Keratinocyte (primary cell): ENCODE measurements around the gene CEACAM21. TPM values are rescaled to one million over a fixed set of nuclear protein-coding genes. Genes with fewer than 3 reads are reported as not detected.

Experiments
- DNase-seq: peaks from one replicate; pipeline ENCODE4 v3.0.0-alpha.2; 2011; ENCODE audit warnings: low read depth, missing footprints, low spot score
- FAIRE-seq: peaks from 2 replicates; lab custom pipeline; 2011; peaks lifted over from hg19 to GRCh38; lab: Jason Lieb, UNC
- H2AFZ ChIP-seq: 2 replicates; pipeline ENCODE4 v1.6.0; 2012; ENCODE audit warnings: low read length, control low read depth, inconsistent platforms; ENCODE audit not compliant: control insufficient read depth
- H3K27ac ChIP-seq: 2 replicates; pipeline ENCODE4 v1.5.1; 2011; ENCODE audit warnings: low read length; ENCODE audit not compliant: control insufficient read depth, insufficient read depth
- H3K27me3 ChIP-seq: 3 replicates; pipeline ENCODE4 v1.6.0; 2011; ENCODE audit warnings: low read length; ENCODE audit not compliant: control insufficient read depth, insufficient read depth; ENCODE audit errors: extremely low read depth
- H3K36me3 ChIP-seq, 2 experiments: 2 replicates in 1 of 2; 3 replicates in 1 of 2; pipeline ENCODE4 v1.5.1; 2011; ENCODE audit warnings: low read length in 2 of 2, mild to moderate bottlenecking in 1 of 2; ENCODE audit not compliant: control insufficient read depth in 2 of 2, insufficient read depth in 2 of 2; ENCODE audit errors: extremely low read depth in 1 of 2
- H3K4me1 ChIP-seq: 3 replicates; pipeline ENCODE4 v1.5.1; 2011; ENCODE audit warnings: low read length; ENCODE audit not compliant: control insufficient read depth, insufficient read depth; ENCODE audit errors: extremely low read depth
- H3K4me2 ChIP-seq: 3 replicates; pipeline ENCODE4 v1.6.0; 2011; ENCODE audit warnings: low read depth, low read length; ENCODE audit not compliant: control insufficient read depth, insufficient read depth; ENCODE audit errors: extremely low read depth
- H3K4me3 ChIP-seq, 3 experiments: fragments of 200-600 bp in 1 of 3; sonication (generic) in 1 of 3; 2 replicates in 2 of 3; 3 replicates in 1 of 3; pipeline ENCODE4 v1.5.1; 2011 to 2016; ENCODE audit warnings: low read length in 3 of 3, mild to moderate bottlenecking in 3 of 3, control low read depth in 2 of 3, inconsistent platforms in 1 of 3, low read depth in 1 of 3, mixed read lengths in 1 of 3, mixed run types in 1 of 3, moderate library complexity in 1 of 3; ENCODE audit not compliant: control insufficient read depth in 2 of 3, insufficient read depth in 2 of 3; ENCODE audit errors: extremely low read depth in 1 of 3
- H3K79me2 ChIP-seq: 2 replicates; pipeline ENCODE4 v1.6.0; 2012; ENCODE audit warnings: low read length; ENCODE audit not compliant: control insufficient read depth, insufficient read depth
- H3K9ac ChIP-seq: 3 replicates; pipeline ENCODE4 v1.6.0; 2011; ENCODE audit warnings: low read length; ENCODE audit not compliant: control insufficient read depth, insufficient read depth; ENCODE audit errors: extremely low read depth
- H3K9me1 ChIP-seq: 3 replicates; pipeline ENCODE4 v1.6.0; 2011; ENCODE audit warnings: low read length; ENCODE audit not compliant: control insufficient read depth, insufficient read depth; ENCODE audit errors: extremely low read depth
- H3K9me3 ChIP-seq: 2 replicates; pipeline ENCODE4 v1.5.1; 2012; ENCODE audit warnings: low read depth, low read length; ENCODE audit not compliant: control insufficient read depth
- H4K20me1 ChIP-seq: 3 replicates; pipeline ENCODE4 v1.6.0; 2011; ENCODE audit warnings: low read length; ENCODE audit not compliant: control insufficient read depth, insufficient read depth; ENCODE audit errors: extremely low read depth
- EZH2 ChIP-seq: IDR thresholded peaks from one replicate; pipeline ENCODE4 v1.6.1; 2012; ENCODE audit warnings: inconsistent platforms, mild to moderate bottlenecking, low read length, moderate library complexity
- dilution Hi-C: fragments of 300-500 bp; cut with MboI; formaldehyde crosslinking; loops from one replicate; pipeline ENCODE4 v1.7.0; 2020; ENCODE audit warnings: low sequenced_read_pairs; ENCODE audit not compliant: extremely low pct_ligation_motif_present
- polyA plus RNA-seq, 5 experiments: library from polyadenylated mRNA; depleted of rRNA in 3 of 5; stranded (reverse) in 3 of 5; stranded (forward) in 1 of 5; unstranded in 1 of 5; fragments of >200 nt; gene quantifications; 1 replicate in 1 of 5; 2 replicates in 3 of 5; 3 replicates in 1 of 5; pipeline versions ENCODE4 v1.2.1 to v1.2.3, GENCODE V29; 2011 to 2012; ENCODE audit warnings: missing spikeins in 2 of 5, low read depth in 1 of 5, low replicate concordance in 1 of 5
- TF ChIP-seq, protein P1 (sequence below), 3 experiments: IDR thresholded peaks in 1 of 3; conservative IDR thresholded peaks in 1 of 3; optimal IDR thresholded peaks in 1 of 3; 2 replicates in 2 of 3; 3 replicates in 1 of 3; pipeline versions ENCODE3 to v1.5.1; 2011; ENCODE audit warnings: low read length in 3 of 3, mild to moderate bottlenecking in 3 of 3, moderate library complexity in 2 of 3, control low read depth in 1 of 3, inconsistent platforms in 1 of 3; ENCODE audit not compliant: insufficient read depth in 2 of 3; ENCODE audit errors: extremely low read depth in 1 of 3

The CEACAM21 gene
- polyA plus RNA-seq, 1 donor (not counting 4 experiments of a cell fraction or from before 2014, with no cell fraction given), result not detected

DNA sequence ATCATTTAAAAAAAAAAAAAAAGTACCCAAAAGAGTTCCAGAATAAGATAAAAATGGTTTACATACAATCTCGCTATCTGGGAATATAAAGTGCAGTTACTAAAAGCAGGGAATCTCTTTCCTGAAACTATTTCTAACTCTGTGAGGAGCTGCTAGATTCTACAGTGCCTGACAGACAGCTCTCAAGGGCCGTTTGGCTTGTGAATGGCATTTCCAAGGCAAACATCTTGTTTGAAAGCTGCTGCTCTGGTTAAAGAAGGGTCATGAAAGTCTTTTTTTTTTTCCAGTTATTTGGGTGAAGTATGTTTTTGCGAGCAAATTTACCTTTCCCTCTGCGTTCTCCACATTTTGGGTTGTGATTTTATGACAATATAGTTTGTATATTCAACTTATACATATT is 29.0 kb upstream of the CEACAM21 start:
- H4K20me1 ChIP-seq, result no peaks in the 10 kb centered on the region
- FAIRE-seq, result no peak
- dilution Hi-C loops, result no loop called here

DNA sequence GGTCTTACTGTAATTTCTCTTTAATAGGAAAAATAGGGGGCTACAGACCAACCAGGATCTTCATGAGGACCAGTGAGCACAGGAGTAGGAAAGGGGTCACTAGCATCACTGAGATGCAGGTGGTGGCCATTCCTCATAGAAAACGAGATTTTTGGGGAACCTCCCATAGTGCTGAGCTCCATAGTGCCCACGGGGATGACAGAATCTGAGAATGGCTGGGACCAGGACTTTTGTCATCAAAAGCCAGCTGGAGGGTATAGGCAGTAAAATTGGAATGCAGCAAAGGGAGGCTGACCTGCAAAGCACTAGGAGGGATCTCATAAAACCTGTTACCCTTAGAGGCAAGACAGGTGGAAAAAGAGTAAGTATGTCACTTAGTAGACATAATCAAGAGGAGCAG is 28.4 kb upstream of the CEACAM21 start:
- Histone ChIP-seq H3K36me3 (no peaks in the 10 kb centered on the region), H3K27ac (no peak overlapping the region), H3K9ac (no peak overlapping the region), H4K20me1 (no peaks in the 10 kb centered on the region), H3K4me2 (no peak overlapping the region), H3K9me1 (no peaks in the 10 kb centered on the region), H3K27me3 (peaks cover 10% of the 10 kb centered on the region), H3K79me2 (no peaks in the 10 kb centered on the region), H2AFZ (no peak overlapping the region), H3K9me3 (no peaks in the 10 kb centered on the region), H3K4me1 (no peaks in the 10 kb centered on the region), H3K4me3 (no peak overlapping the region)
- no peak for FAIRE-seq
- no peak for DNase-seq
- TF ChIP-seq EZH2, result no peak
- TF ChIP-seq, protein P1, sequence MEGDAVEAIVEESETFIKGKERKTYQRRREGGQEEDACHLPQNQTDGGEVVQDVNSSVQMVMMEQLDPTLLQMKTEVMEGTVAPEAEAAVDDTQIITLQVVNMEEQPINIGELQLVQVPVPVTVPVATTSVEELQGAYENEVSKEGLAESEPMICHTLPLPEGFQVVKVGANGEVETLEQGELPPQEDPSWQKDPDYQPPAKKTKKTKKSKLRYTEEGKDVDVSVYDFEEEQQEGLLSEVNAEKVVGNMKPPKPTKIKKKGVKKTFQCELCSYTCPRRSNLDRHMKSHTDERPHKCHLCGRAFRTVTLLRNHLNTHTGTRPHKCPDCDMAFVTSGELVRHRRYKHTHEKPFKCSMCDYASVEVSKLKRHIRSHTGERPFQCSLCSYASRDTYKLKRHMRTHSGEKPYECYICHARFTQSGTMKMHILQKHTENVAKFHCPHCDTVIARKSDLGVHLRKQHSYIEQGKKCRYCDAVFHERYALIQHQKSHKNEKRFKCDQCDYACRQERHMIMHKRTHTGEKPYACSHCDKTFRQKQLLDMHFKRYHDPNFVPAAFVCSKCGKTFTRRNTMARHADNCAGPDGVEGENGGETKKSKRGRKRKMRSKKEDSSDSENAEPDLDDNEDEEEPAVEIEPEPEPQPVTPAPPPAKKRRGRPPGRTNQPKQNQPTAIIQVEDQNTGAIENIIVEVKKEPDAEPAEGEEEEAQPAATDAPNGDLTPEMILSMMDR (optimal IDR thresholded peaks at IDR 0.05 in 1 of 3, IDR thresholded peaks at IDR 0.05 in 1 of 3, conservative IDR thresholded peaks at IDR 0.05 in 1 of 3; ENCODE audit: extremely low read depth in 1 of 3, insufficient read depth in 2 of 3, low read length in 3 of 3), result no peak
- dilution Hi-C loops, result no loop called here

More for the DNA sequence above, 29.0 kb upstream of the CEACAM21 start:
- DNase-seq, result no peak
- H2AFZ ChIP-seq, result no peak overlapping the region
- H3K27ac ChIP-seq, result no peak overlapping the region
- H3K27me3 ChIP-seq, result peaks cover 10% of the 10 kb centered on the region
- no peak overlapping the region for H3K9ac ChIP-seq
- TF ChIP-seq, protein P1 (optimal IDR thresholded peaks at IDR 0.05 in 1 of 3, IDR thresholded peaks at IDR 0.05 in 1 of 3, conservative IDR thresholded peaks at IDR 0.05 in 1 of 3; ENCODE audit: extremely low read depth in 1 of 3, insufficient read depth in 2 of 3, low read length in 3 of 3), result no peak
- TF ChIP-seq EZH2, result no peak
- no peak overlapping the region for H3K4me3 ChIP-seq
- H3K79me2 ChIP-seq, result no peaks in the 10 kb centered on the region
- no peak overlapping the region for H3K4me2 ChIP-seq
- H3K9me1 ChIP-seq, result no peaks in the 10 kb centered on the region
- H3K36me3 ChIP-seq, result no peaks in the 10 kb centered on the region
- no peaks in the 10 kb centered on the region for H3K4me1 ChIP-seq
- no peaks in the 10 kb centered on the region for H3K9me3 ChIP-seq
